ENCODE data around the gene HERC3.

The HERC3 gene

GRCh38 chr4:88737307-88737941 lies 145.1 kb downstream of the HERC3 start:
- no peak overlapping the region for H3K4me3 ChIP-seq
- H3K27ac ChIP-seq = peak overlapping the region in 1 of 2 donors; percentile 53
- TF ChIP-seq, protein P1, sequence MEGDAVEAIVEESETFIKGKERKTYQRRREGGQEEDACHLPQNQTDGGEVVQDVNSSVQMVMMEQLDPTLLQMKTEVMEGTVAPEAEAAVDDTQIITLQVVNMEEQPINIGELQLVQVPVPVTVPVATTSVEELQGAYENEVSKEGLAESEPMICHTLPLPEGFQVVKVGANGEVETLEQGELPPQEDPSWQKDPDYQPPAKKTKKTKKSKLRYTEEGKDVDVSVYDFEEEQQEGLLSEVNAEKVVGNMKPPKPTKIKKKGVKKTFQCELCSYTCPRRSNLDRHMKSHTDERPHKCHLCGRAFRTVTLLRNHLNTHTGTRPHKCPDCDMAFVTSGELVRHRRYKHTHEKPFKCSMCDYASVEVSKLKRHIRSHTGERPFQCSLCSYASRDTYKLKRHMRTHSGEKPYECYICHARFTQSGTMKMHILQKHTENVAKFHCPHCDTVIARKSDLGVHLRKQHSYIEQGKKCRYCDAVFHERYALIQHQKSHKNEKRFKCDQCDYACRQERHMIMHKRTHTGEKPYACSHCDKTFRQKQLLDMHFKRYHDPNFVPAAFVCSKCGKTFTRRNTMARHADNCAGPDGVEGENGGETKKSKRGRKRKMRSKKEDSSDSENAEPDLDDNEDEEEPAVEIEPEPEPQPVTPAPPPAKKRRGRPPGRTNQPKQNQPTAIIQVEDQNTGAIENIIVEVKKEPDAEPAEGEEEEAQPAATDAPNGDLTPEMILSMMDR (IDR thresholded peaks at IDR 0.05) = no peak
- peak; percentile 65 for DNase-seq (ENCODE audit: low spot score)

- TF ChIP-seq, protein P1 (IDR thresholded peaks at IDR 0.05) = no peak
- DNase-seq (ENCODE audit: low spot score) = no peak
- Histone ChIP-seq H3K4me3 (no peak overlapping the region), H3K27ac (peak overlapping the region in 1 of 2 donors; percentile 35)
These were observed 145.9 kb downstream of the HERC3 start for GRCh38 chr4:88738180-88738579.

GRCh38 chr4:88742561-88742960 lies 150.3 kb downstream of the HERC3 start:
- TF ChIP-seq, protein P1 (IDR thresholded peaks at IDR 0.05) = no peak
- no peak for DNase-seq (ENCODE audit: low spot score)
- Histone ChIP-seq H3K4me3 (no peak overlapping the region), H3K27ac (no peak overlapping the region)

DNA sequence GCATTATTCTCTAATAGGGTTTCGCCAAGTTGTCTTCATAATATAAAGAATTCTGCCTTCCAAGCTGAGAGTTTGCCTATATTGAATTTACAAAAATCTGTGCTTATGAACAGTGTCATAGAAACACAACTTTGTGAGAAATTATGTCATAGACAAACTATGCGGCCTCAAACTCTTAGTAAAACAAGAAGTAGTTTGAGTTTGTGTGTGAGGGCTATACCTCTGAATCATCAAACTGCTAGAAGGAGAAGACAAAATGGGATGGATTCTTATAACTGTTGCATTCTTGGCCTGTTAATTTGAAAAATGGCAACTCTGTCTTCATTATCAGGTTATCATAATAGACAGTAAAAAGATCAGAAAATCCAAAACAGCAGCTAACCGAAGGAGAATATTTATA lies 151.4 kb downstream of the HERC3 start:
- TF ChIP-seq, protein P1 (IDR thresholded peaks at IDR 0.05) = no peak
- DNase-seq (ENCODE audit: low spot score) = no peak
- no peak overlapping the region for H3K4me3 ChIP-seq
- H3K27ac ChIP-seq = peak overlapping the region; percentile 5 to 65

DNA sequence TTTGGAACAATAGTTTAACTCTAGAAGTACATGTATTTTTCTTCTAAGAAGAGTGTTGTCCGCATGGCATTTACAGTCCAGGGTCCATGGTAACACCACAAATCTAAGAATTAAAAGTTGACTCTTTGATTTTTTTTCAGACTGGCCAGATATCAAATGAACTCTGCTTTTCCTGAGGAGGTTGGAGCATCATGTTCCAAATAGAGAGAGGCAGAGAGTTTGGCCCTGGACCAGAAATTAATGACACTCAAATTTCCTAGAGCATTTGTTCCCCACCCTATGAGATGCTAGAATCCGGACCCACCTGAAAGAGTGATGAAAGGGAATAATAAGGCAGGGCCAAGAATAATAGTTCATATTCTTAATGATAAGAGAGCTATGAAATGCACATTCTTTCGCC lies 152.3 kb downstream of the HERC3 start:
- no peak for DNase-seq (ENCODE audit: low spot score)
- Histone ChIP-seq H3K4me3 (no peak overlapping the region), H3K27ac (peak overlapping the region in 1 of 2 donors; percentile 72)
- TF ChIP-seq, protein P1 (IDR thresholded peaks at IDR 0.05) = no peak

DNA sequence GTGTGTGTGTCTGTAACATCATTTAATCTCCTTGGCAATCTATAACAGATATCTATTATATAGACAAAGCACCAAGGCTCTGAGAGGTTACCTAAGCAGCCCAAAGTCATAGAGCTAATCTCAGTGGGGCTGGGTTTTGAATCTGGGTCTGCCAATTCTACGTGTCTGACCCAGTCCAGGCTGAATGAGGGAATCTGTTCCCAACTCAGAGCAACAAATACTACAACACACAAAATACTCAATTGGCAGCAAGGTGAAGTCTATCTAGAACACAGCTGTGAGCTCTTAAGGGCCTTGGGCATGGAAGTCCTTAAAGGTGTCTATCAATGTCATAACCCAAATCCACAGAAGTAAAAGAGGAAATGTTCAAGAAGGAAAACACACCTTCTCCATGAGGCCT lies 152.9 kb downstream of the HERC3 start:
- TF ChIP-seq, protein P1 (IDR thresholded peaks at IDR 0.05) = no peak
- DNase-seq (ENCODE audit: low spot score) = no peak
- H3K27ac ChIP-seq = peak overlapping the region; percentile 4 to 72
- H3K4me3 ChIP-seq = no peak overlapping the region

GRCh38 chr4:88745581-88746163 lies 153.4 kb downstream of the HERC3 start:
- H3K27ac ChIP-seq = peak overlapping the region; percentile 4 to 72
- DNase-seq (ENCODE audit: low spot score) = no peak

More at GRCh38 chr4:88745581-88746163, 153.4 kb downstream of the HERC3 start:
- TF ChIP-seq, protein P1 (IDR thresholded peaks at IDR 0.05) = no peak
- H3K4me3 ChIP-seq = no peak overlapping the region

Data from coronary artery (tissue), 2 donors.